Effector CD4-positive, alpha-beta T cell (primary cell): ENCODE results near the gene LIPM. TPM values are rescaled to one million over a fixed set of nuclear protein-coding genes. Genes with fewer than 3 reads are reported as not detected.

Experiments used
- DNase-seq: peaks from one replicate; pipeline ENCODE4 v3.0.0-alpha.2; 2020
- total RNA-seq: gene quantifications from one replicate; lab custom pipeline; 2026; lab: John Stamatoyannopoulos, UW

The LIPM gene
- total RNA-seq = not detected

- no peak for DNase-seq
Measured at GRCh38 chr10:88802523-88803285, at the start of gene LIPM. Gene LIPM (plus strand): TSS chr10:88802730. CDS start chr10:88802897, 167 bp downstream.

GRCh38 chr10:88754287-88754686 is 48.2 kb upstream of the LIPM start:
- no peak for DNase-seq

GRCh38 chr10:88755753-88756152 is 46.8 kb upstream of the LIPM start:
- DNase-seq = no peak

GRCh38 chr10:88756660-88757059 is 45.9 kb upstream of the LIPM start:
- DNase-seq = no peak

- DNase-seq = no peak
Measured at GRCh38 chr10:88759366-88760101, 43.0 kb upstream of the LIPM start, which contains the start of gene LIPN. Gene LIPN (plus strand): TSS chr10:88760020. CDS start chr10:88761406, 1,386 bp downstream.

- DNase-seq = no peak
Measured at GRCh38 chr10:88762906-88763305, 39.6 kb upstream of the LIPM start.

GRCh38 chr10:88763441-88763840 is 39.1 kb upstream of the LIPM start:
- DNase-seq = no peak

- DNase-seq = no peak
Measured at GRCh38 chr10:88764110-88764509, 38.4 kb upstream of the LIPM start.

- DNase-seq = no peak
Measured at GRCh38 chr10:88765816-88766215, 36.7 kb upstream of the LIPM start.

- DNase-seq = no peak
Measured at GRCh38 chr10:88769384-88769783, 33.1 kb upstream of the LIPM start.

- no peak for DNase-seq
Measured at GRCh38 chr10:88781206-88781605, 21.3 kb upstream of the LIPM start.

- no peak for DNase-seq
Measured at GRCh38 chr10:88782222-88782621, 20.3 kb upstream of the LIPM start.

GRCh38 chr10:88783724-88784123 is 18.8 kb upstream of the LIPM start:
- no peak for DNase-seq

GRCh38 chr10:88786032-88786770 is 16.3 kb upstream of the LIPM start:
- no peak for DNase-seq

- no peak for DNase-seq
Measured at GRCh38 chr10:88787463-88787862, 15.1 kb upstream of the LIPM start.

- no peak for DNase-seq
Measured at GRCh38 chr10:88788924-88789323, 13.6 kb upstream of the LIPM start.

GRCh38 chr10:88791924-88792323 is 10.6 kb upstream of the LIPM start:
- no peak for DNase-seq

- DNase-seq = no peak
Measured at GRCh38 chr10:88792661-88793060, 9.9 kb upstream of the LIPM start.

GRCh38 chr10:88793712-88794299 is 8.7 kb upstream of the LIPM start:
- DNase-seq = no peak

- DNase-seq = no peak
Measured at GRCh38 chr10:88794731-88795130, 7.8 kb upstream of the LIPM start.

GRCh38 chr10:88800152-88801125 is 2.1 kb upstream of the LIPM start:
- no peak for DNase-seq

- DNase-seq = no peak
Measured at GRCh38 chr10:88803641-88804040, 1.1 kb downstream of the LIPM start.
